HG03095 (cell line): ENCODE data around the gene JPH4.
"Not testable (repeated sequence)": the region's sequence is repeated elsewhere in the genome, so short reads cannot be mapped to it uniquely, and the experiment has no call there.

Source experiments
- ATAC-seq: cut with Tn5 transposase; IDR thresholded peaks from one replicate; pipeline ENCODE4 v1.9.1; 2021; ENCODE audit warnings: moderate library complexity; ENCODE audit not compliant: unreplicated experiment

The JPH4 gene

GRCh38 chr14:23550131-23550811 is 28.3 kb downstream of the JPH4 start:
- no peak for ATAC-seq

- no peak for ATAC-seq
Observed at GRCh38 chr14:23548351-23549318, 30.0 kb downstream of the JPH4 start.

- no peak for ATAC-seq
Observed at GRCh38 chr14:23547924-23548323, 30.7 kb downstream of the JPH4 start.

GRCh38 chr14:23546450-23547035 is 32.0 kb downstream of the JPH4 start:
- ATAC-seq: no peak

GRCh38 chr14:23545740-23546365 is 32.7 kb downstream of the JPH4 start:
- no peak for ATAC-seq

GRCh38 chr14:23544511-23545447 is 33.8 kb downstream of the JPH4 start:
- ATAC-seq: no peak

GRCh38 chr14:23543403-23543802 is 35.2 kb downstream of the JPH4 start:
- no peak for ATAC-seq

GRCh38 chr14:23542261-23542660 is 36.3 kb downstream of the JPH4 start:
- ATAC-seq: no peak

GRCh38 chr14:23540141-23540469 is 38.5 kb downstream of the JPH4 start:
- no peak for ATAC-seq

GRCh38 chr14:23539248-23540140 is 39.1 kb downstream of the JPH4 start:
- ATAC-seq: no peak

GRCh38 chr14:23538785-23539184 is 39.8 kb downstream of the JPH4 start:
- no peak for ATAC-seq

GRCh38 chr14:23538050-23538718 is 40.4 kb downstream of the JPH4 start:
- no peak for ATAC-seq

- no peak for ATAC-seq
Observed at GRCh38 chr14:23537351-23538049, 41.1 kb downstream of the JPH4 start.

- not testable (repeated sequence) for ATAC-seq
Observed at GRCh38 chr14:23536906-23537305, 41.7 kb downstream of the JPH4 start.

GRCh38 chr14:23536494-23536893 is 42.1 kb downstream of the JPH4 start:
- ATAC-seq: no peak

GRCh38 chr14:23535943-23536342 is 42.6 kb downstream of the JPH4 start:
- ATAC-seq: no peak

GRCh38 chr14:23533652-23534435 is 44.7 kb downstream of the JPH4 start:
- ATAC-seq: no peak
